ENCODE data around the gene FKBP2.

The FKBP2 gene

GRCh38 chr11:64286801-64287159, 45.9 kb downstream of the FKBP2 start:
- no peak for DNase-seq

- no peak for DNase-seq
Measured at GRCh38 chr11:64287676-64288352, 46.9 kb downstream of the FKBP2 start.

- no peak for DNase-seq
Measured at GRCh38 chr11:64288353-64288750, 47.5 kb downstream of the FKBP2 start.

- DNase-seq = no peak
Measured at GRCh38 chr11:64289002-64289564, 48.2 kb downstream of the FKBP2 start.

GRCh38 chr11:64290352-64291261, 49.7 kb downstream of the FKBP2 start:
- DNase-seq = no peak

GRCh38 chr11:64291262-64291751, 50.4 kb downstream of the FKBP2 start, which contains the start of gene KCNK4:
TSS of gene KCNK4 (plus strand) at chr11:64291302. CDS start at chr11:64293019, 1,717 bp downstream.
- no peak for DNase-seq

- DNase-seq = no peak
Measured at GRCh38 chr11:64291752-64292459, 51.0 kb downstream of the FKBP2 start.

- DNase-seq = no peak
Measured at GRCh38 chr11:64292460-64293254, 51.8 kb downstream of the FKBP2 start.
